Sigmoid colon (tissue), 7 donors: ENCODE results near the gene CEACAM19. TPM values are rescaled to one million over a fixed set of nuclear protein-coding genes. Genes with fewer than 3 reads are reported as not detected.

Experiments
- DNase-seq: peaks from one replicate; pipeline ENCODE4 v3.0.0-alpha.2; 2019
- H3K27ac ChIP-seq, 4 donors: fragments of 200-600 bp; sonication (generic); one replicate each; pipeline ENCODE4 v1.5.1; 2016 to 2019; ENCODE audit warnings: mild to moderate bottlenecking in 1 of 4
- H3K27me3 ChIP-seq, 3 donors: fragments of 200-600 bp; sonication (generic); one replicate each; pipeline ENCODE4 v1.5.1; 2019; ENCODE audit warnings: mild to moderate bottlenecking in 1 of 3
- H3K36me3 ChIP-seq, 4 donors: fragments of 200-600 bp; sonication (generic); one replicate each; pipeline ENCODE4 v1.5.1; 2016 to 2019
- H3K4me1 ChIP-seq, 4 donors: fragments of 200-600 bp; sonication (generic); one replicate each; pipeline ENCODE4 v1.5.1; 2017 to 2019
- H3K4me3 ChIP-seq, 4 donors: fragments of 200-600 bp; sonication (generic); one replicate each; pipeline ENCODE4 v1.5.1; 2017 to 2019; ENCODE audit warnings: mild to moderate bottlenecking in 2 of 4, moderate library complexity in 1 of 4
- H3K9me3 ChIP-seq, 4 donors: fragments of 200-600 bp in 3 of 4; sonication (generic) in 3 of 4; one replicate each; pipeline versions ENCODE4 v1.5.1 to v1.6.1; 2013 to 2019
- CTCF ChIP-seq, 4 experiments: fragments of 450-650 bp in 3 of 4; fragments of 200-600 bp in 1 of 4; IDR thresholded peaks; one replicate each; pipeline ENCODE4 v1.5.1; 2016 to 2019; ENCODE audit warnings: antibody characterized with exemption in 4 of 4, mild to moderate bottlenecking in 3 of 4, moderate library complexity in 2 of 4
- EP300 ChIP-seq, 4 donors: sonication (generic); formaldehyde crosslinking; IDR thresholded peaks; one replicate each; pipeline ENCODE4 v1.6.1; 2017; ENCODE audit warnings: antibody characterized with exemption in 4 of 4
- POLR2A ChIP-seq, 2 donors: fragments of 450-650 bp; IDR thresholded peaks; one replicate each; pipeline ENCODE4 v1.6.1; 2016; ENCODE audit warnings: antibody characterized with exemption in 2 of 2, mild to moderate bottlenecking in 2 of 2, moderate library complexity in 2 of 2
- POLR2AphosphoS5 ChIP-seq, 4 donors: sonication (generic); formaldehyde crosslinking; IDR thresholded peaks; one replicate each; pipeline ENCODE4 v1.6.1; 2017; ENCODE audit warnings: antibody characterized with exemption in 4 of 4
- WGBS, 2 donors: extraction: QIAGEN DNeasy Blood & Tissue Kit; methylation state at CpG; one replicate each; pipeline ENCODE4 v1.1.7; 2013; 5-methylcytosine and 5-hydroxymethylcytosine counted together
- intact Hi-C: fragments of 100-400 bp; cut with DNase I; formaldehyde crosslinking; loops from one replicate; pipeline ENCODE4 v1.15.1; 2023
- polyA plus RNA-seq, 3 donors: library from polyadenylated mRNA; stranded (reverse); fragments of 200-250 nt; gene quantifications; one replicate each; pipeline ENCODE4 v1.2.3, GENCODE V29; 2013
- total RNA-seq, 4 donors: library from RNA; depleted of rRNA; stranded (reverse); fragments of >200 nt; gene quantifications; one replicate each; pipeline ENCODE4 v1.1.0, GENCODE V29; 2016
- donor health status: healthy with polysubstance abuse.
- donor health status: Bipolar disorder and iron deficiency.
- donor health status: healthy.

Gene CEACAM19
- total and polyA plus RNA-seq, 7 donors, result 0.60 to 5.3 (median 1.4) TPM

GRCh38 chr19:44658069-44658733 lies 13.1 kb upstream of the CEACAM19 start:
- intact Hi-C loops, result no loop called here
- no peak overlapping the region for H3K4me3 ChIP-seq
- 94 to 95% methylated on average over 3 of the region's 3 CpGs for WGBS, 2 donors
- TF ChIP-seq POLR2A (IDR thresholded peaks at IDR 0.05) (no peak), CTCF (IDR thresholded peaks at IDR 0.05) (no peak), POLR2AphosphoS5 (IDR thresholded peaks at IDR 0.05) (no peak), EP300 (IDR thresholded peaks at IDR 0.05) (no peak)
- peaks cover 0 to 5% (median 0%) of the 10 kb centered on the region in 4 donors for H3K4me1 ChIP-seq
- peaks cover 0 to 94% (median 20%) of the 10 kb centered on the region in 4 donors for H3K36me3 ChIP-seq
- H3K9me3 ChIP-seq, result no peaks in the 10 kb centered on the region
- no peaks in the 10 kb centered on the region for H3K27me3 ChIP-seq
- no peak for DNase-seq
- no peak overlapping the region for H3K27ac ChIP-seq

DNA sequence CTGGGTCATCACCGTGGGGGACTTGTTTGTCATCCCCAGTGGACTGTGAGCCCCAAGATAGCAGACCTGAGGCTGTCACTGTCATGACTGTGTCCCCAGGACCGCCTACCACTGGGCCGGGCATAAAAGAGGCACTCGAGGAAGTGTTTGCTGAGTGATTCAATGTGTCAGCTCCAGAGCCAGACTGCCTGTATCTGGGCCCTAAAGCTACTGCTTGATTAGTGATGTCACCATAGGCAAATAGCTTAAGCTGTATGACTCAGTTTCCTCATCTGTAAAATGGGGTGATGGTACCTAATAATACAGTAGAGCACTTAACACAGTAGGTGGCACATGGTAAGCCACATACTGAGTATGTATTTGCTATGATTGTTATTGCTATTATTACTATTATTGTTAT lies 11.2 kb upstream of the CEACAM19 start:
- H3K4me3 ChIP-seq, result no peak overlapping the region
- TF ChIP-seq POLR2AphosphoS5 (IDR thresholded peaks at IDR 0.05), result no peak
- TF ChIP-seq EP300 (IDR thresholded peaks at IDR 0.05), result no peak
- TF ChIP-seq CTCF (IDR thresholded peaks at IDR 0.05), result no peak
- no peak for TF ChIP-seq POLR2A (IDR thresholded peaks at IDR 0.05)
- H3K27ac ChIP-seq, result no peak overlapping the region
- peaks cover 0 to 78% (median 18%) of the 10 kb centered on the region in 4 donors for H3K36me3 ChIP-seq
- H3K4me1 ChIP-seq, result peaks cover 0 to 5% (median 0%) of the 10 kb centered on the region in 4 donors
- H3K9me3 ChIP-seq, result no peaks in the 10 kb centered on the region
- DNase-seq, result no peak
- intact Hi-C loops, result no loop called here
- 77 to 89% methylated on average over 4 of the region's 4 CpGs for WGBS, 2 donors
- no peaks in the 10 kb centered on the region for H3K27me3 ChIP-seq

DNA sequence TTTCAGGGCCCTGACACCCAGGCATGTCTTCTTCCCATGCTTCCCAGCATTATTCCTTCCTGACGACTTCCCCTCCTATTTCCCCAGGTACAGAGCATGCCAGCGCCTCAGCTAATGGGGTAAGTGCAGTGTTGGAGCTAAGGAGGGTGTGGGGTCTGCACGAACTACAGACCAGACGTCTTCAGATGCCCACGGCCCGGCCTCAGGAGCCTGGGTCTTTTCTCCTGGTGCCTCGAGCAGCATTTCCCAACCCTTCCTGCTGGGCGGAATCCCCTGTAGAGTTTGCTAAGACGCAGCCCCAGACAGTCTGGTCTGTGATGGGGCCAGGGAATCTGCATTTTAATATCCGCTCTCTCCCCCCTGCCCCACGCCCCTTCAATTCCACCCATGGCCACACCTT lies 10.1 kb upstream of the CEACAM19 start:
- H3K27me3 ChIP-seq, result no peaks in the 10 kb centered on the region
- intact Hi-C loops, result no loop called here
- DNase-seq, result no peak
- peaks cover 0 to 5% (median 0%) of the 10 kb centered on the region in 4 donors for H3K4me1 ChIP-seq
- 92 to 93% methylated on average over 11 of the region's 11 CpGs for WGBS, 2 donors
- no peaks in the 10 kb centered on the region for H3K9me3 ChIP-seq
- TF ChIP-seq CTCF (IDR thresholded peaks at IDR 0.05) (no peak), EP300 (IDR thresholded peaks at IDR 0.05) (no peak), POLR2A (IDR thresholded peaks at IDR 0.05) (no peak), POLR2AphosphoS5 (IDR thresholded peaks at IDR 0.05) (no peak)
- no peak overlapping the region for H3K4me3 ChIP-seq
- H3K36me3 ChIP-seq, result peaks cover 0 to 67% (median 18%) of the 10 kb centered on the region in 4 donors
- H3K27ac ChIP-seq, result no peak overlapping the region

- TF ChIP-seq POLR2AphosphoS5 (IDR thresholded peaks at IDR 0.05), result no peak
- no peak for TF ChIP-seq POLR2A (IDR thresholded peaks at IDR 0.05)
- TF ChIP-seq EP300 (IDR thresholded peaks at IDR 0.05), result no peak
- no peak for TF ChIP-seq CTCF (IDR thresholded peaks at IDR 0.05)
- Histone ChIP-seq H3K4me1 (peaks cover 0 to 5% (median 0%) of the 10 kb centered on the region in 4 donors), H3K9me3 (no peaks in the 10 kb centered on the region), H3K27ac (no peak overlapping the region), H3K36me3 (peaks cover 0 to 60% (median 18%) of the 10 kb centered on the region in 4 donors), H3K4me3 (no peak overlapping the region), H3K27me3 (no peaks in the 10 kb centered on the region)
- intact Hi-C loops, result no loop called here
- WGBS, 2 donors, result 76 to 82% methylated on average over 7 of the region's 7 CpGs
- DNase-seq, result no peak
These were observed 9.4 kb upstream of the CEACAM19 start for GRCh38 chr19:44661904-44662303.
